RWPE2 (cell line): Measurements from ENCODE around the gene DENND1A.

Source experiments
- ATAC-seq: fragments of 200-7000 bp; cut with Tn5 transposase; 3 replicates; pipeline ENCODE4 v1.9.1; 2021; ENCODE audit warnings: low read depth
- DNase-seq: peaks from one replicate; pipeline ENCODE4 v3.0.0-alpha.2; 2020; ENCODE audit warnings: low spot score
- H3K27ac ChIP-seq: fragments of 450-650 bp; 2 replicates; pipeline ENCODE4 v1.5.1; 2017; ENCODE audit warnings: mild to moderate bottlenecking; ENCODE audit not compliant: poor library complexity, severe bottlenecking
- H3K27me3 ChIP-seq: fragments of 250-450 bp; sonication (Bioruptor Pico); 2 replicates; pipeline ENCODE4 v1.5.1; 2021; ENCODE audit warnings: mild to moderate bottlenecking, moderate library complexity; ENCODE audit not compliant: insufficient read depth, poor library complexity, severe bottlenecking
- H3K36me3 ChIP-seq: fragments of 250-450 bp; sonication (Bioruptor Pico); 2 replicates; pipeline ENCODE4 v1.5.1; 2020; ENCODE audit warnings: low read depth, mild to moderate bottlenecking, moderate library complexity
- H3K4me1 ChIP-seq: fragments of 250-450 bp; sonication (Bioruptor Pico); 2 replicates; pipeline ENCODE4 v1.5.1; 2021; ENCODE audit warnings: mild to moderate bottlenecking, moderate library complexity; ENCODE audit not compliant: insufficient read depth, poor library complexity, severe bottlenecking
- H3K4me3 ChIP-seq: fragments of 250-450 bp; sonication (Bioruptor Pico); 2 replicates; pipeline ENCODE4 v1.5.1; 2021; ENCODE audit warnings: mild to moderate bottlenecking, moderate library complexity; ENCODE audit not compliant: severe bottlenecking
- H3K9me3 ChIP-seq: fragments of 250-450 bp; sonication (Bioruptor Pico); 2 replicates; pipeline ENCODE4 v1.5.1; 2021; ENCODE audit warnings: mild to moderate bottlenecking, moderate library complexity; ENCODE audit not compliant: severe bottlenecking
- TF ChIP-seq, protein P1 (sequence below): fragments of 450-650 bp; IDR thresholded peaks from one replicate; pipeline ENCODE4 v1.5.1; 2017; ENCODE audit warnings: mild to moderate bottlenecking, moderate library complexity; ENCODE audit not compliant: poor library complexity, severe bottlenecking

The DENND1A gene

DNA sequence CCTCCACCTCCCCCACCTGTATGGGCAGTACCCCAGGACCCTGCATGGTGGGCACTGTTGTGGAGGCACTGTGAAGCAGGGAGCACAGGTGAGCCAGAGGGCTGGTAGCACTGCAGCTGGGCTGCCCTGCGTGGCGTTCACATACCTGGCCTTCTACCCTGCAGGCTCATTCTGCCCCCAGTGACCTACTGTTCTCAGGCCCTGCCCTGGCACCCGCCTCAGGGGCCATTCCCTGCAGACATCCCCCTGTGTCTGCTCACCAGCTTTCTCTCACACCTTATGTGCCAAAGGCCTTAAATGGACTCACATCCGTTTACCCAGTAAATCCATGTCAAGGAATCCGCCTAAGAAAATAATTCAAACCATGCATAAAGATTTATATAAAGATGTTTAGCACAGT, 377.4 kb downstream of the DENND1A start:
- no peak for ATAC-seq
- Histone ChIP-seq H3K4me3 (no peak overlapping the region), H3K9me3 (no peaks in the 10 kb centered on the region), H3K36me3 (no peaks in the 10 kb centered on the region; the same call in 1 of the 2 replicates), H3K4me1 (no peaks in the 10 kb centered on the region), H3K27ac (no peak overlapping the region), H3K27me3 (no peaks in the 10 kb centered on the region)
- no peak for DNase-seq
- TF ChIP-seq, protein P1, sequence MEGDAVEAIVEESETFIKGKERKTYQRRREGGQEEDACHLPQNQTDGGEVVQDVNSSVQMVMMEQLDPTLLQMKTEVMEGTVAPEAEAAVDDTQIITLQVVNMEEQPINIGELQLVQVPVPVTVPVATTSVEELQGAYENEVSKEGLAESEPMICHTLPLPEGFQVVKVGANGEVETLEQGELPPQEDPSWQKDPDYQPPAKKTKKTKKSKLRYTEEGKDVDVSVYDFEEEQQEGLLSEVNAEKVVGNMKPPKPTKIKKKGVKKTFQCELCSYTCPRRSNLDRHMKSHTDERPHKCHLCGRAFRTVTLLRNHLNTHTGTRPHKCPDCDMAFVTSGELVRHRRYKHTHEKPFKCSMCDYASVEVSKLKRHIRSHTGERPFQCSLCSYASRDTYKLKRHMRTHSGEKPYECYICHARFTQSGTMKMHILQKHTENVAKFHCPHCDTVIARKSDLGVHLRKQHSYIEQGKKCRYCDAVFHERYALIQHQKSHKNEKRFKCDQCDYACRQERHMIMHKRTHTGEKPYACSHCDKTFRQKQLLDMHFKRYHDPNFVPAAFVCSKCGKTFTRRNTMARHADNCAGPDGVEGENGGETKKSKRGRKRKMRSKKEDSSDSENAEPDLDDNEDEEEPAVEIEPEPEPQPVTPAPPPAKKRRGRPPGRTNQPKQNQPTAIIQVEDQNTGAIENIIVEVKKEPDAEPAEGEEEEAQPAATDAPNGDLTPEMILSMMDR = no peak

DNA sequence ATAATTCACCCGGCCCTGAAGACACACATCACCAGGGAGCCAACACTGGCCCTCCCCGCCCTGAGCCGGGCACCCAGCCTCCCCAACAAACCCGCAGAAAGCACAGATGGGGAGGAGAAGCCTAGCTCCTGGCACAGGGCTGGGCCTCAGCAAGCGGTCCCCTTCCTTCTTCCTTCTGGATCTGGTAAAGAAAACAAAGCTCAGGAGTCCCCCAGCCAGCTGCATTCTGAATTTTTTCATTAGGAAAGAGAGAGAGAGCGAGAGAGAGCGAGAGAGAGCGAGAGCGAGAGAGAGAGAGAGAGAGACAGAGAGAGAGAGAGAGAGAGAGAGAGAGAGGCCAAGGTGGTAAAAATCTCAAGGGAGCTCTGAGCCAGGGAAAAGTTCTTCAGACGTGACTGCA, 378.2 kb downstream of the DENND1A start:
- H3K36me3 ChIP-seq = no peaks in the 10 kb centered on the region; the same call in 1 of the 2 replicates
- H3K9me3 ChIP-seq = no peaks in the 10 kb centered on the region
- H3K4me1 ChIP-seq = no peaks in the 10 kb centered on the region
- TF ChIP-seq, protein P1 = no peak
- no peak overlapping the region for H3K27ac ChIP-seq
- H3K4me3 ChIP-seq = no peak overlapping the region
- no peaks in the 10 kb centered on the region for H3K27me3 ChIP-seq
- no peak for DNase-seq
- no peak for ATAC-seq

DNA sequence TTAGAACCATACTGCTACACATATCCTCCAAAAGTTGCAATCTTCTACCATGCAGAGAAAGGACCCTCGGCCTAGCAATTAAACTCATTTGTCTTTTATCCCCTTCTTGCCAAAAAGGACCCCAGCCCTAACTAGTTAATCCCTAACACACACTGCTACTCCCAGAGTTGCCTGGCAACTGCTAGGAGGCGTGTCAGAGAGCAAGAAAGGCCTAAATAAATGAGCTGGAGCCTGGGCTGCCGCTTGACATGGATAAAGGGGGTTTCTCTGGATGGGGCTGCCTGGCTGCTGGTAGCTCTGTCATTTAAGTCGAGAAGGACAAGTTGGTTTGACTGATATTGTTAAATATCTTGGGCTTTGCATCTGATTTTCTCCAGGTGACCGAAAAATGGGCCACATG, 379.1 kb downstream of the DENND1A start:
- no peaks in the 10 kb centered on the region for H3K27me3 ChIP-seq
- H3K4me1 ChIP-seq = no peaks in the 10 kb centered on the region
- DNase-seq = no peak
- ATAC-seq = no peak
- H3K9me3 ChIP-seq = no peaks in the 10 kb centered on the region
- no peak overlapping the region for H3K27ac ChIP-seq
- no peaks in the 10 kb centered on the region; the same call in 1 of the 2 replicates for H3K36me3 ChIP-seq
- no peak overlapping the region for H3K4me3 ChIP-seq
- TF ChIP-seq, protein P1 = no peak

DNA sequence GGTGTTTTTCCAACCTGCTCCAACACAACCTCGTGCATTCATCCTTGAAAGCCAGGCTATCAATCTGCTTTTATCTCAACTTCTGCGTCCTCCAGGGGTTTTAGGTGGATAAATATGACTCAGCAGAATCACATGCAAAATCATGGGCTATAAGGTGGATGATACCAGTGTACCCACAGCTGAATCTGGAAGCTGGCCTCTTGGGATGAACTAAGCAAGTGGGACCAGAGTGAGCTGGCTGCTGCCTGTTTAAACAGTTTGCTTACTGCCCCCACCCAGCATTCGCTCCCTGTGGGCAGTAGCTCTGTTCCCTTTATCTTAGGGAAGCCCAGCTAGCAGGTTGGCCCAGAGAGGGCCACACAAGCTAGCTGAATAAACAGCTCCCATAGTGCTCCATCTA, 379.9 kb downstream of the DENND1A start:
- ATAC-seq (no peak), DNase-seq (no peak)
- H3K4me1 ChIP-seq = no peaks in the 10 kb centered on the region

More for the DNA sequence above, 379.9 kb downstream of the DENND1A start:
- TF ChIP-seq, protein P1 = no peak
- no peaks in the 10 kb centered on the region for H3K27me3 ChIP-seq
- H3K36me3 ChIP-seq = no peaks in the 10 kb centered on the region
- H3K27ac ChIP-seq = no peak overlapping the region
- no peak overlapping the region for H3K4me3 ChIP-seq
- no peaks in the 10 kb centered on the region for H3K9me3 ChIP-seq
